Fibroblast of mammary gland (primary cell): ENCODE measurements around the gene KPNA2.
"Not testable (repeated sequence)": the region's sequence is repeated elsewhere in the genome, so short reads cannot be mapped to it uniquely, and the experiment has no call there.

Experiments used
- DNase-seq: peaks from one replicate; pipeline ENCODE4 v3.0.0-alpha.2; 2010; ENCODE audit warnings: low read depth
- H3K4me3 ChIP-seq: 2 replicates; pipeline ENCODE4 v1.5.1; 2011; ENCODE audit warnings: low read depth, mild to moderate bottlenecking, low read length, moderate library complexity; ENCODE audit not compliant: control insufficient read depth
- TF ChIP-seq, protein P1 (sequence below): conservative IDR thresholded peaks from 2 replicates; pipeline ENCODE4 v1.5.1; 2011; ENCODE audit warnings: low read depth, low read length, inconsistent platforms; ENCODE audit not compliant: control insufficient read depth, insufficient read depth

Gene KPNA2

GRCh38 chr17:68036304-68037147 lies 991 bp downstream of the KPNA2 start:
- TF ChIP-seq, protein P1, sequence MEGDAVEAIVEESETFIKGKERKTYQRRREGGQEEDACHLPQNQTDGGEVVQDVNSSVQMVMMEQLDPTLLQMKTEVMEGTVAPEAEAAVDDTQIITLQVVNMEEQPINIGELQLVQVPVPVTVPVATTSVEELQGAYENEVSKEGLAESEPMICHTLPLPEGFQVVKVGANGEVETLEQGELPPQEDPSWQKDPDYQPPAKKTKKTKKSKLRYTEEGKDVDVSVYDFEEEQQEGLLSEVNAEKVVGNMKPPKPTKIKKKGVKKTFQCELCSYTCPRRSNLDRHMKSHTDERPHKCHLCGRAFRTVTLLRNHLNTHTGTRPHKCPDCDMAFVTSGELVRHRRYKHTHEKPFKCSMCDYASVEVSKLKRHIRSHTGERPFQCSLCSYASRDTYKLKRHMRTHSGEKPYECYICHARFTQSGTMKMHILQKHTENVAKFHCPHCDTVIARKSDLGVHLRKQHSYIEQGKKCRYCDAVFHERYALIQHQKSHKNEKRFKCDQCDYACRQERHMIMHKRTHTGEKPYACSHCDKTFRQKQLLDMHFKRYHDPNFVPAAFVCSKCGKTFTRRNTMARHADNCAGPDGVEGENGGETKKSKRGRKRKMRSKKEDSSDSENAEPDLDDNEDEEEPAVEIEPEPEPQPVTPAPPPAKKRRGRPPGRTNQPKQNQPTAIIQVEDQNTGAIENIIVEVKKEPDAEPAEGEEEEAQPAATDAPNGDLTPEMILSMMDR, result no peak
- peak; percentile 65 for DNase-seq
- peak overlapping the region; percentile 88 for H3K4me3 ChIP-seq

- DNase-seq, result no peak
- no peak overlapping the region for H3K4me3 ChIP-seq
- TF ChIP-seq, protein P1, result no peak
Observed at GRCh38 chr17:68047153-68047846, 11.8 kb downstream of the KPNA2 start.

DNA sequence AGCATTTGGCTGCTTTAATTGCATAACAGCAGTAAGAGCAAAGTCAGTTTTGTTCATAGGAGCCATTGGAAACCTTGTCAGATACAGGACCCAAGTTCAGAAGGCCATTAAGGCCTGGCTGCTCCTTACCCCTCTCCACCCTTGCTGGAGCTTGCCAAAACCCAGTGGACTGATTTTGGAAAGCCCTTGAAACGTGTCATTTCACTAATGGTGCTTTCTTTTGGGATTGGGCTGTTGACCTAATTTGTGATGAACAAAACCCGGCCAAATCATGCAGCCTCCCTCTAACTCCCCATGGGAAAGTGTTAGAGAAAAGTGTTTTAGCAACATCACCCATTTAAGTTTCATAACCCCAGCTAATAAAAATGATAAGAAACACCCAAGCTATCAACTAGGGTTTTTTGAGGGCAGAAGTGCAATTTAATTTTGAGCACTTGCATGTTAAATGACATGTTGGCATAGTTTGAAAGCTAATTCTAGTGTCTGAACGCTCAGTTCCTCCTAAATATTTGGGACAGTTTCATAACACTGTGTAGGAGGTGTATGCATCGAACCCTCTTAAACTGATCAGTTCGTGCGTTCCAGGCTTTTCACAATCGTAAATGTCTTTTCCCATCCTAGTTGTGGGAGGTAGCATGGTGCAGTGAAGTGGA lies 12.5 kb downstream of the KPNA2 start:
- not testable (repeated sequence) for H3K4me3 ChIP-seq, DNase-seq

DNA sequence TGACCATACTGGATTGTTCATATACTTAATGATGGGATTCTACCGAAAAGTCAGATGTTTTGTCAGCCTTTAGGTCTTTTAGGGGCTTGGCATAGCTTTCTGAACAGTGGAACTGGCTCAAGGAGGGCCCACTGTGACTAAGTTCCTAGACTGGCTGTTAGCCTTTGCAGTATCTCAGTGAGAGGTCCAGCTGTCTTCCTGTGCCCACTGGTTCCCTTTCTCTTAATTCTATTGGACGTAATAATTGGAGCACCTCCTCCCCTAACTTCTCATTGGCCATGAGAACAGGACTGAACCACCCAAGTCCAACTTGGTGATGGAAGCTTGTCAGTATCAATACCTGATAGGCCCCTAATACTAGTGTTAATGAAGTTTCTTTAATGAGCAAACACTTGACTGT lies 13.5 kb downstream of the KPNA2 start:
- no peak overlapping the region for H3K4me3 ChIP-seq
- no peak for DNase-seq
- TF ChIP-seq, protein P1, result no peak

DNA sequence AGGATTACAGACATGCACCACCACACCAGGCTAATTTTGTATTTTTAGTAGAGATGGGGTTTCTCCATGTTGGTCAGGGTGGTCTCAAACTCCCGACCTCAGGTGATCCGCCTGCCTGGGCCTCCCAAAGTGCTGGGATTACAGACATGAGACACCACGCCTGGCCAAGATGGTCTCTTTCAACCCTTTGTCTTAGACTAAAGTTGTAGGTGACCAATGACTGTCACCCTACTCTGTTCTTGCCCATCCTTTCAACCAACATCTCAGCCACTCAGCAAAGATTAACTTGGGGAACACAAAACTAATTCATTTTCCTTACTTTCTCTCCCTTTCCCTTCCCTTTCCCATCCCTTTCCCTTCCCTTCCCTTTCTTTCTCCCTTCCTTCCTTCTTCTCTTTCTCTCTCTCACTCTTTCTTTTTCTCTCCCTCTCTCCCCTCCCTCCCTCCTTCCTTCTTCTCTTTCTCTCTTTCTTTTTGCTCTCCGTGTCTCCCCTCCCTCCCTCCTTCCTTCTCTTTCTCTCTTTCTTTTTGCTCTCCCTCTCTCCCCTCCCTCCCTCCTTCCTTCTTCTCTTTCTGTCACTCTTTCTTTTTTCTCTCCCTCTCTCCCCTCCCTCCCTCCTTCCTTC lies 14.4 kb downstream of the KPNA2 start:
- not testable (repeated sequence) for DNase-seq, H3K4me3 ChIP-seq

DNA sequence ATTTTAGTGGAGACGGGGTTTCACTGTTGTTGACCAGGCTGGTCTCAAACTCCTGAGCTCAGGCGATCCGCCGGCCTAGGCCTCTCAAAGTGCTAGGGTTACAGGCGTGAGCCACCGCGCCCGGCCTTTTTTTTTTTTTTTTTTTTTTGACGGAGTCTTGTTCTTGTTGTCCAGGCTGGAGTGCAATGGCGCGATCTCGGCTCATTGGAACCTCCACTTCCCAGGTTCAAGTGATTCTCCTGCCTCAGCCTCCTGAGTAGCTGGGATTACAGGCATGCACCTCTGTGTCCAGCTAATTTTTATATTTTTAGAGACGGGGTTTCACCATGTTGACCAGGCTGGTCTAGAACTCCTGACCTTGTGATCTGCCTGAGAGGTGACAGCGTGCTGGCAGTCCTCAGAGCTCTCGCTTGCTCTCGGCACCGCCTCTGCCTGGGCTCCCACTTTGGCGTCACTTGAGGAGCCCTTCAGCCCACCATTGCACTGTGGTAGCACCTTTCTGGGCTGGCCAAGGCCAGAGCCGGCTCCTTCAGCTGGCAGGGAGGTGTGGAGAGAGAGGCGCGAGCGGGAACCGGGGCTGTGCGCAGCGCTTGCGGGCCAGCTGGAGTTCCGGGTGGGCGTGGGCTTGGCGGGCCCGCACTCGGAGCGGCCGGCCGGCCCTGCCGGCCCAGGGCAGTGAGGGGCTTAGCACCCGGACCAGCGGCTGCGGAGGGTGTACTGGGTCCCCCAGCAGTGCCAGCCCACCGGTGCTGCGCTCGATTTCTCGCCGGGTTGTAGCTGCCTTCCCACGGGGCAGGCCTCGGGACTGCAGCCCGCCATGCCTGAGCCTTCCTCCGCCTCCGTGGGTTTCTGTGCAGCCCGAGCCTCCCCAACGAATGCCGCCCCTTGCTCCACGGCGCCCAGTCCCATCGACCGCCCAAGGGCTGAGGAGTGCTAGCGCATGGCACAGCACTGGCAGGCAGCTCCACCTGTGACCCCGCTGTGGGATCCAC lies 16.1 kb downstream of the KPNA2 start:
- H3K4me3 ChIP-seq, DNase-seq: not testable (repeated sequence)

DNA sequence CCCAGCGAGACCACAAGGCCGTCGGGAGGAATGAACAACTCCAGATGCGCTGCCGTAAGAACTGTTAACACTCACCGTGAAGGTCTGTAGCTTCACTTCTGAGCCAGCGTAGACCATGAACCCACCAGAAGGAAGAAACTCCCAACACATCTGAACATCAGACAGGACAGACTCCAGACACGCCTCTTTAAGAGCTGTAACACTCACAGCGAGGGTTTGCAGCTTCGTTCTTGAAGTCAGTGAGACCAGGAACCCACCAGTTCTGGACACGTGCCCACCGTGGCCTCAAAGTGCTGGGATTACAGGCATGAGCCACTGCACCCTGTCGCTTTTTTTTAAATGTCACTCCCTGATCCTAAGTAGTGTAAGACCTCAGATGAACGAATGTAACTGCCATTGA lies 17.3 kb downstream of the KPNA2 start:
- H3K4me3 ChIP-seq, result no peak overlapping the region

More for the DNA sequence above, 17.3 kb downstream of the KPNA2 start:
- DNase-seq, result no peak
- TF ChIP-seq, protein P1, result no peak
